ENCODE data around the gene EYA2.

- no peak for TF ChIP-seq POLR2AphosphoS5 (IDR thresholded peaks at IDR 0.05)
- TF ChIP-seq CTCF (IDR thresholded peaks at IDR 0.05): no peak
Observed at GRCh38 chr20:47127546-47127945, 232.9 kb downstream of the EYA2 start.

Data from breast epithelium (tissue), 3 donors.